GOT3 (cell line): ENCODE data around the gene OR1F1.
"Not testable (repeated sequence)": the region's sequence is repeated elsewhere in the genome, so short reads cannot be mapped to it uniquely, and the experiment has no call there.

Experiments
- DNase-seq: peaks from one replicate; lab custom pipeline; 2025; ENCODE audit warnings: mixed read lengths; lab: John Stamatoyannopoulos, UW

OR1F1 gene

DNA sequence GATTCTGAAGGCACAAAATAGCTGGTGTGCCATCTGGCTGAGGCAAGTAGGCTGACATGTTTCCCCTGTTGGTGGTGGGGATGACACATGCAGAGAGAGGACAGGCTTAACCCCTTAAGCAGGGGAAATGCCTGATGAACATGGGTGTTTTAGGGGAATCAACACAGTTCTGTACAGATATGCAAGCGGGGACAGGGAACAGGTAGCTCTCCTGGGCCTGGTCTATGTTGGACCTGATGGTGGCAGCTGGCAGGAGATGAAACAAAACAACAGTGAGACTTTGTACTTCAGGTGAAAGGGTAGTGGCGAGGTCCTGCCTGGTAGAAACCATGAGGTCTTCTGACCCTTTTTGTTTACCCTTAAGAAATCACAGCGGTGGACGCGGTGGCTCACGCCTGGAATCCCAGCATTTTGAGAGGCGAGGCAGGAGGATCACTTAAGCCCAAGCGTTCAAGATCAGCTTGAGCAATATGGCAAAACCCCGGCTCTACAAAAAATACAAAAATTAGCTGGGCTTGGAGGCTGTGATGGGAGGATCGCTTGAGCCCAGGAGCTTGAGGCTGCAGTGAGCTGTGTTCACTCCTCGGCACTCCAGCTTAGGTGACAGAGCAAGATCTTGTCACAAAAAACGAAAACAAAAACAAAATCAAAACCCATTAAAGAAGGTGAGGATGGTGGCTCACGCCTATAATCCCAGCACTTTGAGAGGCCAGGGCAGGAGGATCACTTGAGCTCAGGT, 10.5 kb downstream of the OR1F1 start:
- DNase-seq: no peak

DNA sequence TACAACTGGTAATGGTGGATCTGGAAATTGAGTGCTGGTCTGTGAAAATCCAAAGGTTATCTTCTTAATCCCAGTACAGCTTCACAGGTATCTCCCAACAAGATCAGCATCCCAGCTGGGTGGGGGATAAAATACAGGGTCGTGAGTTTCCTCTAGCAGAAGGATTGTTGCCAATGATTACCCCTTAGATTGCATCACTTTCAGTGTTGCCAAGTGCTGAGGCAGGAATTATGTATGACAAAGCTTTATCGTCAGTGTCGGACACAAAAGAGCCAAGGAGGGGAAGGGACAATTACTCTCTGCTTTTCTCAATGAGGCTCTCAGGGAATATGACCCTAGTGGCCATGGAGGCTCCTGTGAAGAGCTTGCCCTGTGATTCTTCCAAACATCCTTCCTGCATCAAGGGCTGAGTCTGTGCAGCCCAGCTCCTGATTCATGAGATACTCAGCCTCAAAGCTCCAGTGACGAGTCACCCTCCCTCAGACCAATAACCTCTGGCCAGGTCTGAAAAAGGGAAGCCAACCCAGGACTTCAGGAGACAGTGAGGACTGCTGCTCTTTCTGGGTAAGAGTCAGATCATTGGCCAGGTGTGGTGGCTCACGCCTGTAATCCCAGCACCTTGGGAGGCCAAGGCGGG, 15.0 kb downstream of the OR1F1 start:
- no peak for DNase-seq

DNA sequence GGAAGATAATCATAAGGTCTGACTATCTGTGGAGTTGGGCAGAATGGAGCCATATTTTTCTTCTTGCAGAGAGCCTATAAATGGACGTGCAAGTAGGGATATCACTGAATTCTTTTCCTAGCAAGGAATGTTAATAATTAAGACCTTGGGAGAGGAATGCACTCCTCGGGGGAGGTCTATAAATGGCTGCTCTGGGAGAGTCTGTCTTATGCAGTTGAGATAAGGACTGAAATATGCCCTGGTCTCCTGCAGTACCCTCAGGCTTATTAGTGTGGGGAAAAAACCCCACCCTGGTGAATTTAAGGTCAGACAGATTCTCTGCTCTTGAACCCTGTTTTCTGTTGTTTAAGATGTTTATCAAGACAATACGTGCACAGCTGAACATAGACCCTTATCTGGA, 17.9 kb downstream of the OR1F1 start:
- DNase-seq: not testable (repeated sequence)

DNA sequence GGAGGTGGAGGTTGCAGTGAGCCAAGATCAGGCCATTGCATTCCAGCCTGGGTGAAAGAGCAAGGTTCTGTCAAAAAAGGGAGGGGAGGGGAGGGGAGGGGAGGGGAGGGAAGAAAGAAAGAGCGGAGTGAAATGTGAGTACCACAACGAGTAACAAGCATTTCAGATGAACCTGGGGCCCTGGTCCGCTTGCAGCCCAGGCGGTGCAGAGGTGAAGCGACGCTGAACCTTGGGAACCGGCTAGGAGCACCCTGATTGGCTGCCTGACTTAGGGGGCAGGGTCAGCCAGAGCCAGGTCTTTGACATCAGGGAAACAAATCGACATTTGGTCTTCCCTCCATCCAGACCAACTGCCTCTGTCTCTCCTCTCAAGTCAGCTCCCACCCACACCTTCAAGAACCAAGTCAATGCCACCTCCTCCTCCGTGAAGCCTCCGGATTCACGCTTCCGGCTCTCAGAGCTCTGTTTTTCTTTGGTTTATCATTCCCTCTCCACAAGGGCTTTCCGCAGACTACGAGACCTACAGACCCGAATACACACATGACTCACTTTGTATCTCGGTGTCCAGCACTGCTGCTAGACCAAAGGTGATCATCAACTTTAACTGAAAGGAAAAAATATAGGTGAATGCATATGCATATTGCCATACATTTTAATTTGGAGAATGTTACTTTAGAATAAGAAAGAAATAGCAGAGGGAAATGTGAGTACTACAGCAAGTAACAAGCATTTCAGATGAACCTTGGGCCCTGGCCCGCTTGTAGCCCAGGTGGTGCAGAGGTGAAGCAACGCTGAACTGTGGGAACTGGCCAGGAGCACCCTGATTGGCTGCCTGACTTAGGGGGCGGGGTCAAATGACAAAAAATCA, 19.3 kb downstream of the OR1F1 start:
- no peak for DNase-seq

DNA sequence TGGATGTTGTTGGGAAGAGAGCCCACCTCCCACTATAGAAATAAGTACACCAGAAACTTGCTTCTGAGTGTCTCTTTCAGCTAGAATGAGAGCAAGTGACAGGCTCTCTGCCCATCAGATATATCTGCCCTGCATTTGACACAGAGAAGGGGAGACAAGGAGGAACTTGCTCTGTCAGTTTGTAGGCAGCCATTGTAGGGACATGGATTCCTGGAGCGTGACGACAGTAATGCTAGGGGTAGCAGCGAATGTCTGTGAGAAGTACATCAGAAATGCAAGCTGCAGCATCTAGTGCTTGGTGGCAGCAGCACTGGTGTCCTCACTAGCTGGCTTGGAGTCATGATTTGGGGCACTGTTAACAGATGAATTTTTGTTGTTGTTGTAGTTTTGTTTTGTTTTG, 24.0 kb downstream of the OR1F1 start:
- no peak for DNase-seq

DNA sequence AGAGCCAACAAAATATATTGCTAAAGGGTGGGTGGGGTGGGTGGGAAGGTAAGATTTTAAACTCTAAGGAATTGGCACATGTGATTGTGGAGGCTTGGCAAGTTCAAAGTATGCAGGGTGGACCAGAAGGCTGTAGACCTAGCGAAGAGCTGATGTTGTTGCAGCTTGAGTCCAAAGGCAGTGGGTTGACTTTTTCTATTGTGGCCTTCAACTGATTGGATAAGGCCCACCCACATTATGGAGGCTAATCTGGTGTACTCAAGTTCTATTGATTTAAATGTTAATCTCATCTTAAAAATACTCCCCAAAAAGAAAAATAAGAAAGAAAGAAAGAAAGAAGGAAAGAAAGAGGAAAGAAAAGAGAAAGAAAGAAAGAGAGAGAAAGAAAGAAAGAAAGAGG, 24.6 kb downstream of the OR1F1 start:
- no peak for DNase-seq

DNA sequence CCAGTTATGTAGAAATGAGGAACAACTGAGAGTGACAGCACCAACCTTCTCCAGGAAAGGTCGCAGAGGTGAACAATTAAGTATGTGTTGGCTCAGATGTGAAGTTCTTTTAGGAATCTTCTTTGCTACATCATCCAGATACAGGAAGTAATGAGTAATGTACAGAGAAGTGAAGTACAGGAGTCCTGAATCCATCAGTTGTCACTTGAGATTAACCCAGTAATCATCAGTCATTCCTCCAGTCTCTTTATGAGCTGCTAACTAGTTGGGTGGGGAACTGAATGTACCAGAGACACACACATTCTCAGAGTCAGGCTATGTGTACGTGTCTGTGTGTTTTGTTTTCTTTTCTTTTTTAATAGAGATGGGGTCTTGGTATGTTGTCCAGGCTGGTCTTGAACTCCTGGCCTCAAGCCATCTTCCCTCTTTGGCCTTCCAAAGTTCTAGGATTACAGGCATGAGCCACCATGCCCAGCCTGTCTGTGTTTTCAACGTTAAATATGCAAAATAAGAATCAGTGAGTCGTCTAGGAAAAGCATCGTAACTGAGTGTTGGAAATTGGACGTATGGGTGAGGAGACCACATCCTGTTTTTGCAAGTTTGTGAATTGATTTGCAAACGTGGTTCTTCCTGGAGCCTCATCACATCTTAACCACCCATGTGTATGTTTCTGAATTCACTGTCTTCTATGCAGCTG, 27.0 kb downstream of the OR1F1 start:
- no peak for DNase-seq

DNA sequence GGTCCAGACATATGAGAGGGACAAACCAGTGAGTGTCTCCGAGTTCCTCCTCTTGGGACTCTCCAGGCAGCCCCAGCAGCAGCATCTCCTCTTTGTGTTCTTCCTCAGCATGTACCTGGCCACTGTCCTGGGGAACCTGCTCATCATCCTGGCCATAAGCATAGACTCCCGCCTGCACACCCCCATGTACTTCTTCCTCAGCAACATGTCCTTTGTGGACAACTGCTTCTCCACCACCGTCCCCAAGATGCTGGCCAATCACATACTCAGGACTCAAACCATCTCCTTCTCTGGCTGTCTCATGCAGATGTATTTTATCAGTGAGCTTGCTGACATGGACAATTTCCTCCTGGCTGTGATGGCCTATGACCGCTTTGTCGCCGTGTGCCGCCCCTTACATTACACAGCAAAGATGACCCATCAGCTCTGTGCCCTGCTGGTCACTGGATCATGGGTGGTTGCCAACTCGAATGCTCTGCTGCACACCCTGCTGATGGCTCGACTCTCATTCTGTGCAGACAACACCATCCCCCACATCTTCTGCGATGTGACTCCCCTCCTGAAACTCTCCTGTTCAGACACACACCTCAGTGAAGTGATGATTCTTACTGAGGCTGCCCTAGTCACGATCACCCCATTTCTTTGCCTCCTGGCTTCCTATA, 27.7 kb downstream of the OR1F1 start:
- DNase-seq: no peak

DNA sequence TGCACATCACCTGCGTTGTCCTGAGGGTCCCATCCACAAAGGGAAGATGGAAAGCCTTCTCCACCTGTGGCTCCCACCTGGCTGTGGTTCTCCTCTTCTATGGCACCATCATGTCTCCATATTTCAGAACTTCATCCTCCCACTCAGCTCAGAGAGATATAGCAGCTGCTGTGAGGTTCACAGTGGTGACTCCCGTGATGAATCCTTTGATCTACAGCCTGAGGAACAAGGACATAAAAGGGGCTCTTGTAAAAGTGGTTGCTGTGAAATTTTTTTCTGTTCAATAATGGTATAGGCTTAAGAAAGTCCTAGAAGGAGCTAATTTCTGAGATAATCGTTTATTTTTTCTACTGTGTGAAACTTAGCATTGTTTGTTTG, 28.2 kb downstream of the OR1F1 start:
- DNase-seq: no peak

DNA sequence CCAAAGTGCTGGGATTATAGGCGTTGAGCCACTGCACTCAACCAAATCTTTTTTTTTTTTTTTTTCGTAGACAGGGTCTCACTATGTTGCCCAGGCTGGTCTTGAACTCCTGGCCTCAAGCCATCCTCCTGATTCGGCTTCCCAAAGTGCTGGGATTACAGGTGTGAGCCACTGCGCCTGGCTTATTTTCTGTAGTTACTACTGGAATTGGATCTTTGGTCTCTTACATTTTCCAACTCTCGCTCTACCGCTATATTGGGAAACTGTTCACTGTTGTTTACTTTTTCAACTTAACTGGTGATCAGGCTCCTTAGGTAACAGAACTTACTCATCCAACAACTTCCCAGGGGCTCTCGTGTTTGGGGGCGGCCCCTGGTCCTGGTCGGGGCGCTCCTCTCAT, 32.8 kb downstream of the OR1F1 start:
- DNase-seq: no peak

DNA sequence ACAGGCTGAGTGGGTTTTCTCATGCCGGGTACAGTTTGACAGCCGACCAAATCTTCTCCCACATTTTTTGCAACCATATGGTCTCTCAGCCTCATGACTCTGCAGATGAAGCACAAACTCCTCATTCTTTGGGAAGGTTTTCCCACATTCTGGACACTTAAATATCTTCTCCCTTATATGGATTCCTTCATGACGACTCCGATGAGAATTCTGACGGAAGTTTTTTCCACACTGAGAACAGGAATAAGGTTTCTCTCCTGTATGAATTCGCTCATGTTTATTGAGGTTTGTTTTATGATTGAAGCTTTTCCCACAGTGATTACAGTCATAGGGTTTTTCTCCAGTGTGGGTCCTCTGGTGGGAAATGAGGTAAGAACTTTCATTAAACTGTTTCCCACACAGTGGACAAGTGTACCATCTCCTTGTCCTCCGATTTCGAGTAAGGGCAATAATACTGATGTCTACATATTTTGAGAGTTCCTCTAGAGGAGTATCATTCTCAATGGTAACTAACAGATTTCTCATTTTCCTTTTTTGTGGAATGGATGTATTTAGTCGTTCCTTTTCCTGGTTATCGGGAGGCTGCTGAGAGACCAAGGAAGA, 36.0 kb downstream of the OR1F1 start:
- DNase-seq: no peak

DNA sequence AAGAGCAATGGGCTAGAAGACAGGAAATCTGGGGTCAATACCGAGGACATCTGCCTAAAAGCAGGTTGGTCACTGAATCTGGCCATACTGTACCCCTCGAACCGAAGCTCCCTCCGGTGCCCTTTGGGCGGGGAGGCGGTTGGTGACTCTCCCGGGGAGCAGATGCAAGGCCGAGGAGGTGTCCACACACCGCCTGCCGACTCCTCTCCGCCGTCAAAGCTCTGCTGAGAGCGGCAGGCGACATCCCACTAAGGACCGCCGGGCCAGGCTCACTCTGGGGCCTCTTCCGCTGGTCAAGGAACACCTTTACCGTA, 46.5 kb downstream of the OR1F1 start:
- no peak for DNase-seq

DNA sequence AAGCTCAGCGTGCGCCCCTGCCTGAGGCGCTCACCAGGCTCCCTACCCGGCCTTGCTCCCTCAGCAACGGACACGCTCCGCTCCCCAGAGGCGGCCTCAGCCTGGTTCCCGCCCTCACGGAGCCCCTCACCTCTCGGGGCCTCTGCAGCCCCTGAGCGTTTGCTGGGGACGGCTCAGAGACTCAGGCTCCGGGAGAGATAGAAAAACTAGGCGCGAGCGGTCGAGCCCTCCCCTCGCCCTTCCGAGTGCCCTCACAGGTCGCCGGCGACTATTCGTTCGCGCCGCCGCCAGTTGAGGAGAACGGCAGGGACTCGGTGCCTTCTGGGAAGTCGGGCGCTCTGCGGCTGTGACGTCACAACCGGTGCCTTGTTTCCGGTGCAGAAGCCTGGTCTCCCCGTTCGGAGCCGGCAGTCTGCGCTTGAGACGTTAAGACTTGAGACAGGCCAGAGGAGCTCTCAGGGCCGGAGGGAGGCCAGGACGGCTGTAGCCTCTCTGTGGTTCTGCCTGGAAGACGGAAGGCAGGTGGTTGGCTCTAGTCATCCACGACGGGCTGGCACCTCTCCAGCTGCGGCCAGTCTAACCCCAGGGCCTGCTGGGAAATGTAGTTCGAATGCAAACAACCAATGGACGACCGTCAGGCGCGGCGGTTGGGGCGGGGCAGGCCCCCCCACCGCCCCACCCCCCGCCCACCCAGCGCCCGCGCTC, 47.0 kb downstream of the OR1F1 start, which contains the start of gene ZNF200:
Gene ZNF200 (minus strand): TSS at position 302 of the 705 bp plus-strand sequence. CDS start 1,403 bp downstream, outside the sequence.
- peak; percentile 72 for DNase-seq

DNA sequence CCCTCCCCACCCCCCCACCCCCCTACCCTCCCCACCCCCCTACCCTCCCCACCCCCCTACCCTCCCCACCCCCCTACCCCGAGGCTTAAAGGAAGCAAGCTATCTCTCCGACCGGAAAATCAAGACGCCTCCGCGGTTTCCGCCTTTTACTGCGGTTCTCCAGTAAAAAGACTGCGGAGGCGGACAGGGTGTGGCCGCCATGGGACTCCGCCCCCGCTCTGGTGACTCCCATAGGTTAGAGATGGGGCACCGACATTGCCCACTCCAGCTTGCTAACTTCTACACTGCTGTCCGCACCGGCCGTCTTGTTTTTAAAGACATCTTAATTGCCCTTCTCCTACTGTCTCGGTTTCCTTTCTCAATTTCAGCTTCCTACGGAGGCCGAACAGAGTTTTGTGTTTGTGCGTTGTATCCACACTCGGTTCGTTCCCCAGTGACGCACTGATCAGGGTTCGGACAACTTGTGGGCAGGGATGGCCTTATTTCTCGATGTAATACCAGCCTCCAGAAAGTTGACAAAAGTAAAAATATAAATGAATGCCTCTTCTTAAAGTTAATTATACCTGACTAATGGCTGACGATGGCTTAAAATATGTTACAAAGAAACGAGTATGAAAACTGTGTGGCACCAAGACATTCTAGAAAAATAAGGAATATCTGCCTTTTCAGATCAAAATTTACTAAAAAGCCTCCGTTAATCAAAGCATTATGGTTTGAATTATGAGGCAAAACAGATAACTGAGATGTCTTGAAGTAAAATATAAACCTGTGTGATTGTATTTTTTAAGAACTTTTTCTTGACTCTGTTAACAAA, 48.1 kb downstream of the OR1F1 start:
- DNase-seq: no peak

DNA sequence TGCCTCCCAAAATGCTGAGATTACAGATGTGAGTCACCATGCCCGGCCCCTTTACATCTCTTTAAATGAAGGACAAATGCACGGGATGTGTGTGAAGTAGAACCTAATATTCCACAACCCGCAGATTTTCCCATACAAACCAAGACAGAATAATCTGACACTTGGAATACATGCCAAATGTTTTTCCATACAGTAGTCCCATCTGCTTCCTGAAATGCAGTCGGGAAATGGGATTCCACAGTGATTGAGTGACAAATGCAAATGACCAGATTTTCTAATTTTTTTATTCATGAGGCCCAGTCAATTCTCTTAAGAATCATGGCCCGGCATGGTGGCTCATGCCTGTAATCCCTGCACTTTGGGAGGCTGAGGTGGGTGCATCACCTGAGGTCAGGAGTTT, 53.8 kb downstream of the OR1F1 start:
- DNase-seq: no peak

DNA sequence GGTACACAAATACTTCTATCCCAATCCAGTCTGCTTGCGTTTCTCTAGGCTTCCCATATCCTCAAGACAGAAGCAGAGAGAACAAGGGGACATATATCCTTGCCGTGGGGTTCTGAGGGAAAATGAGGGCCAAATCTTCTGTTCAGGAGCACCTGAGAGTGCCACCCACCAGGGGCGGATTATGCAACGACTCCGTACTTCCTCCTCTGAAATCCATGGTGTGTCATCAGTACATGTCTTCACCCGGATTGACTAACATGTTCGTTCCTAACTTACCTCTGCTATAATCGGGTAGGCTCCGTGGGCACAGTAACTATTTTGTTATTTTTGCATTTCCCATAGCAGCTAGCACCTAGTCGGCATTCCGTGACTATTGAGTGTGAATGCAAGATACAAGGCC, 54.7 kb downstream of the OR1F1 start:
- DNase-seq: no peak

DNA sequence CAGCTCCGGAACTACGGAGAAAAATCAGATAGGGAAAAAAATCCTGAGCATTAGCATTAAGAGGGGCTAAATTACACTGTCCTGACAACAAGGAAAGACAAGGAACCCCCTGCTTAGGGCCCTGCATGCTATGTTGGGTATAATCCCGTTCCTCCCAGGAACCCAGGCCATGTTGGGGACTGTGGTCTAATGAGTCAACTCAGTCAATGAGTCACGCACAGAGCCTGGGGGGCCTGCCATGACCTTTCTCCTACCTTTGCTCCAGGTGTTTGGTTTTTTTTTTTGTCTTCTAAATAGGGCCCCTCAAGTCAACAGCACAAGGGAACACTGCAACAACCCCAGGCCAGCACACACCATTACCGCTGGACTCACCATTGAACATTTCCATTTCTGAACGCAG, 55.9 kb downstream of the OR1F1 start:
- DNase-seq: no peak

DNA sequence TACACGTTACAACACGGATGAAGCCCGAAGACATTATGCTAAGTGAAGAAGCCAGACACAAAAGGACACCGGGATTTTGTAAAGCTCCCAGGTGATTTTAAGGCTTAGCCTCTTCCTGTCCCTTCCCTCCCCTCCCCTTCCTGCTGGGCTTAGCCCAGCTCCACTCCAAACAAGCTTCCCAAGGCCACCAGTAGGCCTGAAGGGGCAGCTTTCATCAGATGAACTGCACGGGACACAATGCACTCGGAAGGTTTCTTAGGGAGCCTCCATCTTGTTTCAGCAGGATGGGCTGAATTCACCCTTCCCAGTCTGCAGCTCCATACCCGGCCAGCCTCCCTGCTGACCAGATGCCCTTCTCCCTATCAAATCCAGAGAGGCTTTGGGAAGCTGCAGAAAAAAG, 58.0 kb downstream of the OR1F1 start:
- DNase-seq: no peak

DNA sequence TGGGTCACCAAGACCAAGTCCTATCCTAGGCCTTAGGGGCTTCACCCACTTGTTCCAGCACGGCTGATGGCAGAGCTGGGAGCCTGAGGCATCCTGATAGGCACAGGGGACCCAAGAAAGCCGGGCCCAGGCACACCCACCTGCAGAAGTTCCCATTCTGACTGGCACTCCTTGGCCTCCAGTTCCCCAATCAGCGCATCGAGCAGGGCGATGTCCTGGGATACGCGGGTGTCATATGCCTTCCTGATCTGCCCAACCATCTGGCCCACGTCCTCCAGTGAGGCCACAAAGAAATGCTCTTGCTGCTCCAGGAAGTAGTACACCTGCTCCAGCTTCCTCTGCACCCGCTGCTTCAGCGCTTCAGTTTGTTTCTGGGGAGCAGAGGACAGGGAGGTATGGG, 58.9 kb downstream of the OR1F1 start:
- DNase-seq: no peak

DNA sequence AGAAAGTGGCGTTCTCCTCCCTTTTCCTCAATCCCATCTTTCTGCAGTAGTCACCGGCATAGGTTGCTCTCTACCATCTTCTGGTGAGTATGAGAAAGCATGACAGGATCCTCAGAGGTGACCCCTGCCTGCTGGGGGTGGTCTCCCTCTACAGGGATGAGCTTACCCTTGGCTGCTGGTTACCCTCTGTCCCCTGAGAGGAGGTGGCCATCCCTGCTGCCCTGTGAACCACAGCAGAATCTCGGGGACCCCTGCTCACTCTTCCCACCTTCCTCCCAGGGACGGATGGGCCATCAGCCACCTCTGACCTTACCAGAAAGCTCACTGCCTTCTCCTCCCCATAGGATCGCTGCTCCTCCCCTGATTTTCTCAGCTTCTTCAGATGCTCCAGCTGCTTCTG, 60.6 kb downstream of the OR1F1 start:
- no peak for DNase-seq
